HCT116 (cell line): Measurements from ENCODE around the gene SNRPA1. TPM values are rescaled to one million over a fixed set of nuclear protein-coding genes. Genes with fewer than 3 reads are reported as not detected.
A peak's percentile ranks its signal among the peaks of the same experiment; 100 is the strongest.

ENCODE experiments used
- ATAC-seq: fragments of 200-7000 bp; cut with Tn5 transposase; 2 replicates; pipeline ENCODE4 v1.9.1; 2020; ENCODE audit warnings: mild to moderate bottlenecking, moderate library complexity
- BruUV-seq: library from RNA; stranded (reverse); fragments of 400-500 nt; replicated peaks from 2 replicates; lab custom pipeline; 2021; lab: Mats Ljungman, UMichigan
- CTCF ChIA-PET: fragments of 300-600 bp; sonication (Branson Sonifier 250); formaldehyde crosslinking; loops from one replicate; lab custom pipeline; 2021; ENCODE audit warnings: antibody characterized with exemption; lab: Charles Lee
- POLR2A ChIA-PET: fragments of 300-600, 350-600 bp; sonication (Branson Sonifier 250); formaldehyde crosslinking; loops from one replicate; lab custom pipeline; 2021; ENCODE audit warnings: antibody characterized with exemption; lab: Charles Lee
- RAD21 ChIA-PET, 2 experiments: fragments of 300-600 bp; sonication (Branson Sonifier 250); formaldehyde crosslinking; loops; one replicate each; lab custom pipeline; 2023; ENCODE audit warnings: low total read pairs in 2 of 2; ENCODE audit not compliant: uncharacterized antibody in 2 of 2, unreplicated experiment in 2 of 2, low non-redundant PET in 1 of 2; lab: Charles Lee
- DNase-seq: peaks from one replicate; pipeline ENCODE4 v3.0.0-alpha.2; 2010; ENCODE audit warnings: low read depth, low spot score
- H2AFZ ChIP-seq: fragments of 200-600 bp; shearing (Covaris generic), sonication (generic); 2 replicates; pipeline ENCODE4 v1.6.1; 2017; ENCODE audit warnings: low read depth, mixed run types, mixed read lengths, antibody characterized with exemption, low read length; ENCODE audit not compliant: poor library complexity, severe bottlenecking
- H3K27ac ChIP-seq: 2 replicates; pipeline ENCODE4 v1.5.1; 2012; ENCODE audit warnings: low read depth, low read length
- H3K27me3 ChIP-seq: fragments of 200-600 bp; sonication (generic); 2 replicates; pipeline ENCODE4 v1.6.1; 2016; ENCODE audit warnings: mixed run types, low read length, mixed read lengths; ENCODE audit not compliant: insufficient read depth
- H3K36me3 ChIP-seq, 2 experiments: fragments of 200-500 bp in 1 of 2; fragments of 200-600 bp in 1 of 2; sonication (Bioruptor generic) in 1 of 2; sonication (generic) in 1 of 2; 2 replicates each; pipeline versions ENCODE4 v1.5.1 to v1.6.1; 2014 to 2016; ENCODE audit warnings: low read length in 2 of 2, inconsistent platforms in 1 of 2, mixed read lengths in 1 of 2, mixed run types in 1 of 2; ENCODE audit not compliant: insufficient read depth in 2 of 2, control insufficient read depth in 1 of 2
- H3K4me1 ChIP-seq, 2 experiments: fragments of 200-600 bp in 1 of 2; sonication (generic) in 1 of 2; 2 replicates each; pipeline versions ENCODE4 v1.5.1 to v1.6.1; 2012 to 2017; ENCODE audit warnings: low read length in 2 of 2, inconsistent platforms in 1 of 2, mild to moderate bottlenecking in 1 of 2, mixed read lengths in 1 of 2, mixed run types in 1 of 2, moderate library complexity in 1 of 2; ENCODE audit not compliant: insufficient read depth in 2 of 2, control insufficient read depth in 1 of 2
- H3K4me2 ChIP-seq: fragments of 200-600 bp; sonication (generic); 2 replicates; pipeline ENCODE4 v1.6.1; 2017; ENCODE audit warnings: mixed run types, low read length, mixed read lengths
- H3K4me3 ChIP-seq, 2 experiments: fragments of 200-600 bp in 1 of 2; sonication (generic) in 1 of 2; replicated peaks in 1 of 2; 2 replicates each; pipeline ENCODE4 v1.5.1; 2011 to 2016; ENCODE audit warnings: low read length in 2 of 2, control low read depth in 1 of 2, low read depth in 1 of 2, mild to moderate bottlenecking in 1 of 2, mixed read lengths in 1 of 2, mixed run types in 1 of 2
- H3K79me2 ChIP-seq: fragments of 200-600 bp; sonication (generic); 2 replicates; pipeline ENCODE4 v1.6.1; 2017; ENCODE audit warnings: mild to moderate bottlenecking, mixed run types, low read length, moderate library complexity, mixed read lengths; ENCODE audit not compliant: insufficient read depth
- H3K9ac ChIP-seq: fragments of 200-600 bp; sonication (generic); 2 replicates; pipeline ENCODE4 v1.6.1; 2016; ENCODE audit warnings: low read length, mixed read lengths
- H3K9me2 ChIP-seq: fragments of 200-600 bp; sonication (generic), shearing (Covaris generic); 2 replicates; pipeline ENCODE4 v1.6.1; 2017; ENCODE audit warnings: mixed run types, mild to moderate bottlenecking, moderate library complexity; ENCODE audit not compliant: insufficient read depth
- H3K9me3 ChIP-seq, 2 experiments: fragments of 200-500 bp in 1 of 2; fragments of 200-600 bp in 1 of 2; sonication (Bioruptor generic) in 1 of 2; sonication (generic) in 1 of 2; 2 replicates each; pipeline ENCODE4 v1.6.1; 2014 to 2017; ENCODE audit warnings: low read length in 2 of 2, mixed read lengths in 2 of 2, inconsistent platforms in 1 of 2, low read depth in 1 of 2, mild to moderate bottlenecking in 1 of 2, mixed run types in 1 of 2, moderate library complexity in 1 of 2; ENCODE audit not compliant: control insufficient read depth in 1 of 2, insufficient read depth in 1 of 2
- H4K20me1 ChIP-seq: fragments of 200-600 bp; sonication (generic), shearing (Covaris generic); 2 replicates; pipeline ENCODE4 v1.6.1; 2017; ENCODE audit warnings: mixed run types, mild to moderate bottlenecking, moderate library complexity; ENCODE audit not compliant: insufficient read depth
- ATF3 ChIP-seq: IDR thresholded peaks from 2 replicates; pipeline ENCODE4 v1.6.1; 2012
- CBX3 ChIP-seq: IDR thresholded peaks from 2 replicates; pipeline ENCODE4 v1.6.1; 2012; ENCODE audit warnings: low read depth
- CEBPB ChIP-seq: IDR thresholded peaks from 2 replicates; pipeline ENCODE4 v1.6.1; 2012; ENCODE audit warnings: low read depth
- CTCF ChIP-seq, 3 experiments: fragments of 200-600 bp in 1 of 3; sonication (generic) in 1 of 3; IDR thresholded peaks in 2 of 3; conservative IDR thresholded peaks in 1 of 3; 2 replicates each; pipeline ENCODE4 v1.5.1; 2012 to 2017; ENCODE audit warnings: low read depth in 2 of 3, low read length in 2 of 3, antibody characterized with exemption in 1 of 3, borderline replicate concordance in 1 of 3, control low read depth in 1 of 3, mild to moderate bottlenecking in 1 of 3, mixed read lengths in 1 of 3, mixed run types in 1 of 3, moderate library complexity in 1 of 3; ENCODE audit not compliant: insufficient read depth in 1 of 3
- EGR1 ChIP-seq: IDR thresholded peaks from 2 replicates; pipeline ENCODE4 v1.6.1; 2012; ENCODE audit warnings: low read depth
- ELF1 ChIP-seq: IDR thresholded peaks from 2 replicates; pipeline ENCODE4 v1.6.1; 2012; ENCODE audit warnings: low read depth, borderline replicate concordance
- EZH2 ChIP-seq: fragments of 200-600 bp; sonication (generic); IDR thresholded peaks from 2 replicates; pipeline ENCODE4 v1.6.1; 2017; ENCODE audit warnings: antibody characterized with exemption, mixed run types
- EZH2phosphoT487 ChIP-seq: fragments of 200-600 bp; IDR thresholded peaks from 2 replicates; pipeline ENCODE4 v1.6.1; 2018; ENCODE audit warnings: antibody characterized with exemption, borderline replicate concordance
- FOSL1 ChIP-seq: IDR thresholded peaks from 2 replicates; pipeline ENCODE4 v1.6.1; 2012; ENCODE audit warnings: low read depth
- POLR2A ChIP-seq: IDR thresholded peaks from 2 replicates; pipeline ENCODE4 v1.7.0; 2011; ENCODE audit warnings: borderline replicate concordance; ENCODE audit not compliant: insufficient read depth, insufficient read length; ENCODE audit errors: extremely low read depth
- POLR2AphosphoS5 ChIP-seq: IDR thresholded peaks from 2 replicates; pipeline ENCODE4 v1.6.1; 2011; ENCODE audit warnings: mild to moderate bottlenecking, low read depth, low read length, moderate library complexity
- RAD21 ChIP-seq: IDR thresholded peaks from 2 replicates; pipeline ENCODE4 v1.6.1; 2012; ENCODE audit warnings: low read depth, mild to moderate bottlenecking
- REST ChIP-seq: IDR thresholded peaks from 2 replicates; pipeline ENCODE4 v1.6.1; 2012; ENCODE audit warnings: low read depth
- SIN3A ChIP-seq: IDR thresholded peaks from 2 replicates; pipeline ENCODE4 v1.6.1; 2012; ENCODE audit warnings: low read depth
- SP1 ChIP-seq: IDR thresholded peaks from 2 replicates; pipeline ENCODE4 v1.6.1; 2012; ENCODE audit warnings: low read depth
- SRF ChIP-seq: IDR thresholded peaks from 2 replicates; pipeline ENCODE4 v1.6.1; 2012; ENCODE audit warnings: low read depth
- YY1 ChIP-seq: IDR thresholded peaks from 2 replicates; pipeline ENCODE4 v1.6.1; 2011; ENCODE audit warnings: low read length, low read depth, moderate library complexity, mild to moderate bottlenecking; ENCODE audit not compliant: insufficient replicate concordance; ENCODE audit errors: extremely low read depth
- ZFX ChIP-seq: fragments of 450-650 bp; IDR thresholded peaks from 2 replicates; pipeline ENCODE4 v1.6.1; 2017
- ZNF274 ChIP-seq: fragments of 200-500 bp; sonication (Bioruptor generic); IDR thresholded peaks from 2 replicates; pipeline ENCODE4 v1.6.1; 2014; ENCODE audit warnings: mild to moderate bottlenecking, low read depth, low read length, inconsistent platforms
- intact Hi-C: fragments of 100-400 bp; cut with micrococcal nuclease; formaldehyde crosslinking; loops from 2 replicates; pipeline ENCODE4 v1.10.0; 2022
- total RNA-seq: library from RNA; stranded (reverse); gene quantifications from one replicate; pipeline ENCODE4 v1.2.1, GENCODE V29; 2021; ENCODE audit not compliant: unreplicated experiment

The SNRPA1 gene
- total RNA-seq, 1 experiment from 2014 or later = 104 TPM

DNA sequence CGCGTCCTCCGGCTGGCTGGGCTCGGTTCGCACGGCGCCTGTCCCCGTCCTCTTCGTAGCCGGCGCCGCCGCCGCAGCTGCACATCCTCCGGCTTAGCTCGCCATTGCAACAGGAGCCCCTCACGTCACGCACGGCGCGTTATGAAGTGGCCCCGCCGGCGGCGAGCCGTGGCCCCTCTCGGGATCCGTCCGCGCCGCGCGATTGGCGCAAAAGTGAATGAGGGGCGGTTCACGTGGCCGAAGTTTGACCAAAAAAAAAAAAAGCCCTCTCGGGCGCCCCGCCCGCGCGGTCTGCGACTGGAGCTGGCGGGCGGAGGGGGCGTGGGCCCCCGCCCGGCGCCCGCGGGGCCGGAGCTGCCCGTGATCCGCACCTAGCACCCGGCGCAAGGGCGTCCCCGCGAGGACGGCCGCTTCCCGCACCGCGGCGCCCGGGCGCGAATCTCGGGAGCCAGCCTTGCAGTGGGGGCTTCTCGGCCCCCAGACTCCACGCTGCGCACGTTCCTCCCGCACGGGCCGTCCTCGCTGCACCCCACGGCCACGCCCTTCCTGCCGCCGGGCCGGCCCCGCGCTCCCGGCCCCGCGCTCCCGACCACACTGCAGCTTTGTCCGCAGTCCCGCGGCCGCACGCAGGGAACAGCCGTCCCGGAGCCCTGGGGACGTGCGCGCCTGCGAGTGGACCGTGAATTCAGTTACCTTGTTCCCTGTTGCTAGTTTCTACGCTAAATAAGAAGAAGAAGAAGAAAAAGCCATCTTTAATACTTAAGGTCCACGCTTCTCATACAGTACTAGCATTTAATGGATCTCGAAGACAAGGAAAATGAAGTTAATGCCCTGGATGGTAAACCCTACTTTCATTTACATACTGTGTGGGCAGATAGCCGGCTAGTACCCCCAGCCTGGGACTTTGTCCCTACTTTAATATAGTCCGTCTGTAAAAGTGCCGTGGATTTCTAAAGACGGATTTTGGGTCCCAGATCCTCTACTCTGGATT lies 42.9 kb downstream of the SNRPA1 start, which contains the start of gene CHSY1:
Gene CHSY1, minus strand, starts transcription at position 219 of the 991 bp plus-strand sequence. CDS start 592 bp downstream, outside the sequence.
- H3K9ac ChIP-seq = peak within 1 kb of the TSS; percentile 81
- H3K4me2 ChIP-seq = peak within 1 kb of the TSS; percentile 96
- peak; percentile 76 for DNase-seq
- ChIA-PET RAD21 (interaction anchor here (0.7 kb wide), 4 partner anchors 10 to 626 kb away, joined by 3 to 4 read pairs (median 4); no protein-coding TSS in a partner anchor), POLR2A (interaction anchor here (0.6 to 1.7 kb wide), 5 partner anchors 16 to 273 kb away, joined by 3 to 6 read pairs (median 3); no protein-coding TSS in a partner anchor), CTCF (interaction anchor here (1.0 to 1.5 kb wide), 5 partner anchors 36 to 244 kb away, joined by 3 to 8 read pairs (median 4); no protein-coding TSS in a partner anchor)
- H3K27me3 ChIP-seq = no peaks in the 10 kb centered on the region
- H2AFZ ChIP-seq = peak within 1 kb of the TSS; percentile 88
- peaks cover 6 to 12% of the 10 kb centered on the region in 2 experiments; a peak in 3 of 4 replicates for H3K36me3 ChIP-seq
- peak; percentile 78 for ATAC-seq
- H3K4me1 ChIP-seq = peaks cover 13 to 21% of the 10 kb centered on the region in 2 experiments
- no peaks in the 10 kb centered on the region for H3K9me2 ChIP-seq
- H3K27ac ChIP-seq = peak within 1 kb of the TSS; percentile 81
- no peaks in the 10 kb centered on the region for H3K9me3 ChIP-seq
- BruUV-seq = TSS peak; percentile 90
- H3K79me2 ChIP-seq = peaks cover 40% of the 10 kb centered on the region
- peaks cover 10% of the 10 kb centered on the region; the same call in 1 of the 2 replicates for H4K20me1 ChIP-seq
- intact Hi-C loops = loop anchor here (5.0 kb wide), 1 partner anchor 335 kb away; the partner anchor contains the start of gene LRRK1
- H3K4me3 ChIP-seq = peak within 1 kb of the TSS; percentile 72 to 96
- TF ChIP-seq RAD21 (no peak), ZFX (peak; percentile 44), EZH2 (no peak), CEBPB (no peak), POLR2AphosphoS5 (peak; percentile 84), FOSL1 (no peak), EGR1 (peak; percentile 50; the same call in 1 of the 2 replicates), POLR2A (peak; percentile 51), EZH2phosphoT487 (no peak), CTCF (IDR thresholded peaks at IDR 0.05 in 2 of 3, conservative IDR thresholded peaks at IDR 0.05 in 1 of 3; ENCODE audit: borderline replicate concordance in 1 of 3, insufficient read depth in 1 of 3, low read depth in 2 of 3, low read length in 2 of 3) (no peak), SRF (no peak), ATF3 (no peak), ELF1 (no peak), REST (no peak), SP1 (peak; percentile 79), YY1 (peak; percentile 39), SIN3A (peak; percentile 85), CBX3 (0 out of 2 replicates have a peak, but pooled peaks have one; percentile 52), ZNF274 (no peak)
